ENCODE results near the gene PKN1. TPM values are rescaled to one million over a fixed set of nuclear protein-coding genes. Genes with fewer than 3 reads are reported as not detected.

PKN1 gene
- total and polyA plus RNA-seq, 10 of the 15 experiments (the other 5 are each of a cell fraction or from before 2014, with no cell fraction given): 1.0 to 189 (median 52.7) TPM

- under 1% methylated on average over 6 of the region's 6 CpGs for WGBS (ENCODE audit: insufficient coverage, insufficient replicate concordance, low lambda C conversion rate, missing lambda C conversion rate)
- Histone ChIP-seq H3K27ac (ENCODE audit: control insufficient read depth, insufficient read depth) (peak overlapping the region; percentile 95), H4K20me1 (ENCODE audit: control insufficient read depth, insufficient read depth) (peaks cover 20% of the 10 kb centered on the region), H3K4me1 (ENCODE audit: control insufficient read depth, insufficient read depth, low read length) (peaks cover 26% of the 10 kb centered on the region), H3K79me2 (ENCODE audit: control insufficient read depth, insufficient read depth, low read length) (peaks cover 75% of the 10 kb centered on the region), H3K9me3 (replicated peaks; ENCODE audit: control insufficient read depth, insufficient read depth, low read length) (no peaks in the 10 kb centered on the region), H2AFZ (ENCODE audit: control insufficient read depth, low read depth, low read length) (no peak overlapping the region), H3K36me3 (ENCODE audit: control insufficient read depth in 2 of 2, insufficient read depth in 2 of 2, low read length in 1 of 2) (peaks cover 12 to 20% of the 10 kb centered on the region in 2 experiments), H3K9ac (ENCODE audit: control insufficient read depth, insufficient read depth, low read length) (peak overlapping the region; percentile 99), H3K27me3 (replicated peaks in 1 of 2; ENCODE audit: control insufficient read depth in 2 of 2, insufficient read depth in 2 of 2, low read length in 1 of 2) (no peaks in the 10 kb centered on the region), H3K4me3 (peak overlapping the region; percentile 61), H3K4me2 (ENCODE audit: control insufficient read depth, insufficient read depth) (peak overlapping the region; percentile 93)
- TF ChIP-seq POLR2AphosphoS5 (IDR thresholded peaks at IDR 0.05; ENCODE audit: low read length): 0 out of 2 replicates have a peak, but pooled peaks have one; percentile 13
- TF ChIP-seq MEF2A (IDR thresholded peaks at IDR 0.05; ENCODE audit: insufficient read depth, low read depth, low read length): no peak
- TF ChIP-seq MYC (IDR thresholded peaks at IDR 0.05; ENCODE audit: insufficient read depth, insufficient read length, insufficient replicate concordance, low read length, severe bottlenecking): no peak
- 0 out of 2 replicates have a peak, but pooled peaks have one; percentile 32 for TF ChIP-seq POLR2A (IDR thresholded peaks at IDR 0.05; ENCODE audit: low read depth, low read length)
- no peak for TF ChIP-seq KAT2A (conservative IDR thresholded peaks at IDR 0.05; ENCODE audit: control insufficient read depth, low read depth, low read length)
- TF ChIP-seq ZNF592 (IDR thresholded peaks at IDR 0.05): no peak
- TF ChIP-seq NRF1 (conservative IDR thresholded peaks at IDR 0.05; ENCODE audit: low read depth, low read length): no peak
- no TSS peak for BruUV-seq (replicated peaks)
- DNase-seq (ENCODE audit: low read depth, low spot score) (no peak), ATAC-seq (no peak), FAIRE-seq (no peak)
- RAD21 ChIA-PET (ENCODE audit: unreplicated experiment): interaction anchor here (1.0 to 3.3 kb wide), 4 partner anchors 11 to 280 kb away, joined by 3 to 9 read pairs (median 6); partner anchors contain the start of gene ASF1B
- CTCF ChIA-PET: interaction anchor here (0.5 to 1.7 kb wide), 6 partner anchors 10 to 280 kb away, joined by 3 to 5 read pairs (median 3); no protein-coding TSS in a partner anchor
- POLR2A ChIA-PET: interaction anchor here (0.8 kb wide), 1 partner anchor 11 kb away, joined by 6 read pairs; no protein-coding TSS in a partner anchor
- in situ Hi-C loops (cut with MboI): no loop called here
- SMC1A ChIA-PET (ENCODE audit: uncharacterized antibody, unreplicated experiment): interaction anchor here (0.8 to 3.3 kb wide), 4 partner anchors 11 to 280 kb away, joined by 3 to 13 read pairs (median 3); no protein-coding TSS in a partner anchor
- intact Hi-C loops (cut with micrococcal nuclease; ENCODE audit: unreplicated experiment): loop anchor here (5.0 kb wide), 1 partner anchor 55 kb away; no protein-coding TSS in a partner anchor
These were observed 16.3 kb upstream of the PKN1 start for GRCh38 chr19:14416817-14417231.

Data from GM12878 (cell line).